HepG2 (cell line): ENCODE results near the gene CCNF. TPM values are rescaled to one million over a fixed set of nuclear protein-coding genes. Genes with fewer than 3 reads are reported as not detected.

Experiments used
- ATAC-seq: fragments of 200-7000 bp; cut with Tn5 transposase; 3 replicates; pipeline ENCODE4 v1.9.1; 2020; ENCODE audit warnings: mild to moderate bottlenecking, moderate library complexity
- Bru-seq: library from RNA; stranded (reverse); fragments of 400-500 nt; gene quantifications from one replicate; lab custom pipeline; 2021; lab: Mats Ljungman, UMichigan
- BruChase-seq, 2 experiments: library from RNA; stranded (reverse); fragments of 400-500 nt; gene quantifications; one replicate each; lab custom pipeline; 2021; lab: Mats Ljungman, UMichigan
- BruUV-seq: library from RNA; stranded (reverse); fragments of 400-500 nt; replicated peaks from 2 replicates; lab custom pipeline; 2021; lab: Mats Ljungman, UMichigan
- CTCF ChIA-PET: fragments of 300-600 bp; formaldehyde crosslinking; extraction: SDS; loops from one replicate; lab custom pipeline; 2021; ENCODE audit warnings: low total read pairs, inconsistent platforms, low intra/inter-chr PET ratio; lab: Yijun Ruan, JAX
- POLR2A ChIA-PET: fragments of 350-600 bp; sonication (Branson Sonifier 250); formaldehyde crosslinking; loops from one replicate; lab custom pipeline; 2020; ENCODE audit warnings: antibody characterized with exemption, inconsistent platforms; lab: Yijun Ruan, JAX
- DNase-seq: peaks from one replicate; pipeline ENCODE4 v3.0.0-alpha.2; 2015; ENCODE audit warnings: low spot score
- FAIRE-seq: peaks from 3 replicates; lab custom pipeline; 2011; peaks lifted over from hg19 to GRCh38; lab: Jason Lieb, UNC
- H2AFZ ChIP-seq: one replicate; pipeline ENCODE4 v1.6.1; 2011; ENCODE audit warnings: low read length, inconsistent platforms
- H3K27ac ChIP-seq: fragments of 300-600 bp; 3 replicates; pipeline ENCODE4 v1.8.0; 2011; ENCODE audit warnings: mixed run types, mild to moderate bottlenecking, mixed read lengths, low read length, inconsistent platforms; ENCODE audit not compliant: insufficient read depth; ENCODE audit errors: extremely low read length
- H3K27me3 ChIP-seq, 2 experiments: fragments of 200-600 bp in 1 of 2; 2 replicates in 1 of 2; 3 replicates in 1 of 2; pipeline versions ENCODE4 v1.6.0 to v1.8.0; 2011; ENCODE audit warnings: low read length in 2 of 2, mild to moderate bottlenecking in 2 of 2, moderate library complexity in 2 of 2, inconsistent platforms in 1 of 2; ENCODE audit not compliant: insufficient read depth in 2 of 2, control insufficient read depth in 1 of 2
- H3K36me3 ChIP-seq, 2 experiments: fragments of 200-600 bp in 1 of 2; replicated peaks in 1 of 2; 2 replicates in 1 of 2; 3 replicates in 1 of 2; pipeline versions ENCODE4 v1.5.1 to v1.8.0; 2011; ENCODE audit warnings: low read length in 2 of 2, inconsistent platforms in 1 of 2; ENCODE audit not compliant: insufficient read depth in 2 of 2, control insufficient read depth in 1 of 2
- H3K4me1 ChIP-seq: 2 replicates; pipeline ENCODE4 v1.5.1; 2012; ENCODE audit warnings: low read length, inconsistent platforms; ENCODE audit not compliant: insufficient read depth
- H3K4me2 ChIP-seq: 2 replicates; pipeline ENCODE4 v1.6.0; 2011; ENCODE audit warnings: low read depth, low read length, inconsistent platforms
- H3K4me3 ChIP-seq, 3 experiments: fragments of 200-600 bp in 1 of 3; sonication (generic), shearing (Covaris generic) in 1 of 3; replicated peaks in 1 of 3; 2 replicates each; pipeline ENCODE4 v1.5.1; 2011 to 2016; ENCODE audit warnings: low read length in 3 of 3, inconsistent platforms in 2 of 3, low read depth in 2 of 3, mild to moderate bottlenecking in 2 of 3, control low read depth in 1 of 3, mixed read lengths in 1 of 3; ENCODE audit not compliant: insufficient read depth in 1 of 3
- H3K79me2 ChIP-seq: one replicate; pipeline ENCODE4 v1.6.1; 2011; ENCODE audit warnings: low read length, inconsistent platforms; ENCODE audit not compliant: insufficient read depth
- H3K9ac ChIP-seq: 2 replicates; pipeline ENCODE4 v1.6.0; 2011; ENCODE audit warnings: mild to moderate bottlenecking, low read depth, low read length, inconsistent platforms; ENCODE audit not compliant: insufficient read depth
- H3K9me3 ChIP-seq: 2 replicates; pipeline ENCODE4 v1.5.1; 2012; ENCODE audit warnings: mild to moderate bottlenecking, low read length
- H4K20me1 ChIP-seq: 2 replicates; pipeline ENCODE4 v1.6.0; 2011; ENCODE audit warnings: inconsistent platforms, mild to moderate bottlenecking, low read length, moderate library complexity; ENCODE audit not compliant: insufficient read depth
- ARID4A ChIP-seq: sonication (generic); formaldehyde crosslinking; IDR thresholded peaks from 2 replicates; pipeline ENCODE4 v1.5.0; 2020; ENCODE audit warnings: mild to moderate bottlenecking, missing genetic modification reagents, borderline replicate concordance
- ASH2L ChIP-seq: fragments of 300-600, 200-600 bp; sonication (generic); IDR thresholded peaks from 2 replicates; pipeline ENCODE4 v1.7.0; 2017; ENCODE audit warnings: low read depth, mild to moderate bottlenecking, moderate library complexity, mixed read lengths, low read length; ENCODE audit not compliant: insufficient read length
- ATF7-NPFF ChIP-seq: sonication (generic); formaldehyde crosslinking; IDR thresholded peaks from 2 replicates; pipeline ENCODE4 v1.8.1; 2023; ENCODE audit warnings: mild to moderate bottlenecking, low read depth, missing genetic modification reagents, moderate library complexity
- GTF2F1 ChIP-seq: fragments of 150-350 bp; IDR thresholded peaks from 2 replicates; pipeline ENCODE4 v1.6.1; 2014; ENCODE audit warnings: low read length
- HNRNPUL1 ChIP-seq: fragments of 200-400 bp; formaldehyde crosslinking; IDR thresholded peaks from 2 replicates; pipeline ENCODE4 v1.6.1; 2017; ENCODE audit warnings: low read depth, mild to moderate bottlenecking, low read length, moderate library complexity
- PCBP2 ChIP-seq: fragments of 200-400 bp; formaldehyde crosslinking; optimal IDR thresholded peaks from 2 replicates; pipeline ENCODE3; 2018; ENCODE audit warnings: low read length, low read depth; ENCODE audit not compliant: poor library complexity, severe bottlenecking
- STAT5B ChIP-seq: sonication (generic); formaldehyde crosslinking; IDR thresholded peaks from 2 replicates; pipeline ENCODE4 v1.4.0; 2020; ENCODE audit warnings: missing genetic modification reagents
- TARDBP ChIP-seq: sonication (generic); formaldehyde crosslinking; IDR thresholded peaks from 2 replicates; pipeline ENCODE4 v1.8.0; 2022; ENCODE audit warnings: mild to moderate bottlenecking, missing genetic modification reagents
- ZBTB7B ChIP-seq: sonication (generic); formaldehyde crosslinking; IDR thresholded peaks from 2 replicates; pipeline ENCODE4 v1.4.0; 2020; ENCODE audit warnings: missing genetic modification reagents
- ZFP90 ChIP-seq: sonication (generic); formaldehyde crosslinking; IDR thresholded peaks from 2 replicates; pipeline ENCODE4 v1.8.0; 2022; ENCODE audit warnings: missing genetic modification reagents, mild to moderate bottlenecking, inconsistent platforms, borderline replicate concordance
- ZMYM2 ChIP-seq: sonication (generic); formaldehyde crosslinking; IDR thresholded peaks from 2 replicates; pipeline ENCODE4 v1.8.0; 2022; ENCODE audit warnings: mild to moderate bottlenecking, missing genetic modification reagents
- ZNF256 ChIP-seq: sonication (generic); formaldehyde crosslinking; conservative IDR thresholded peaks from 2 replicates; pipeline ENCODE4 v1.4.0; 2020; ENCODE audit warnings: missing genetic modification reagents
- ZNF773 ChIP-seq: sonication (generic); formaldehyde crosslinking; IDR thresholded peaks from 2 replicates; pipeline ENCODE4 v1.4.0; 2020; ENCODE audit warnings: missing genetic modification reagents, borderline replicate concordance
- WGBS: methylation state at CpG from one replicate; pipeline ENCODE4 v1.1.6; 2017; ENCODE audit warnings: low lambda C conversion rate; 5-methylcytosine and 5-hydroxymethylcytosine counted together
- in situ Hi-C: cut with HindIII; loops from 2 replicates; pipeline ENCODE4 v1.10.0; 2017; ENCODE audit warnings: low pct_unique_long_range_greater_than_20kb; ENCODE audit not compliant: extremely low pct_ligation_motif_present
- intact Hi-C: fragments of 100-400 bp; cut with micrococcal nuclease; formaldehyde crosslinking; loops from one replicate; pipeline ENCODE4 v1.10.0; 2022; ENCODE audit not compliant: unreplicated experiment
- long read RNA-seq, 2 experiments: library from RNA in 1 of 2; library from polyadenylated mRNA in 1 of 2; stranded (forward) in 1 of 2; unstranded in 1 of 2; transcript quantifications; one replicate each; pipeline ENCODE4 v2.0.0, GENCODE V29; 2019 to 2022
- polyA minus RNA-seq, 3 experiments: library from RNA; depleted of rRNA, polyadenylated mRNA; stranded (reverse); fragments of >200 nt; gene quantifications; 2 replicates each; pipeline ENCODE4 v1.2.3, GENCODE V29; 2011; ENCODE audit warnings: low replicate concordance in 1 of 3
- polyA plus RNA-seq, 8 experiments: library from polyadenylated mRNA; depleted of rRNA in 3 of 8; stranded (reverse) in 7 of 8; unstranded in 1 of 8; fragments of >200 nt; fragmentation: Illumina TruSeq in 4 of 8; extraction: Trizol in 4 of 8; gene quantifications; 2 replicates each; pipeline versions ENCODE4 v1.2.1 to v1.2.3, GENCODE V29; 2011 to 2016; ENCODE audit warnings: low read depth in 4 of 8, missing spikeins in 1 of 8, mixed read lengths in 1 of 8; ENCODE audit not compliant: insufficient read depth in 1 of 8
- total RNA-seq, 5 experiments: library from RNA; depleted of rRNA; stranded (reverse); fragments of >200 nt; fragmentation: Illumina TruSeq; extraction: Trizol; gene quantifications; 2 replicates each; pipeline ENCODE4 v1.2.3, GENCODE V29; 2016; ENCODE audit warnings: low read depth in 1 of 5

The CCNF gene
- total RNA-seq (2016; rRNA removed; fragmentation: Illumina TruSeq; extraction: Trizol): 13.7 and 22.8 TPM in 2 replicates
- total RNA-seq (2016; cell fraction: cytosol; rRNA removed; fragmentation: Illumina TruSeq; extraction: Trizol; ENCODE audit: low read depth): 3.9 and 4.1 TPM in 2 replicates
- 12.7 and 23.2 TPM in 2 replicates for total RNA-seq (2016; cell fraction: insoluble cytoplasmic fraction; rRNA removed; fragmentation: Illumina TruSeq; extraction: Trizol)
- 10.8 and 12.0 TPM in 2 replicates for total RNA-seq (2016; cell fraction: membrane; rRNA removed; fragmentation: Illumina TruSeq; extraction: Trizol)
- total RNA-seq (2016; cell fraction: nucleus; rRNA removed; fragmentation: Illumina TruSeq; extraction: Trizol): 15.7 and 16.3 TPM in 2 replicates
- polyA plus RNA-seq (2011; rRNA removed): 5.0 and 6.4 TPM in 2 replicates
- polyA plus RNA-seq (2011; cell fraction: cytosol; rRNA removed): 3.7 and 6.4 TPM in 2 replicates
- 11.8 and 19.6 TPM in 2 replicates for polyA plus RNA-seq (2011; cell fraction: nucleus; rRNA removed)
- polyA plus RNA-seq (2012): 5.1 and 7.4 TPM in 2 replicates
- 1.5 and 1.6 TPM in 2 replicates for polyA plus RNA-seq (2016; cell fraction: cytosol; fragmentation: Illumina TruSeq; extraction: Trizol; ENCODE audit: low read depth)
- 7.3 and 10.7 TPM in 2 replicates for polyA plus RNA-seq (2016; cell fraction: insoluble cytoplasmic fraction; fragmentation: Illumina TruSeq; extraction: Trizol; ENCODE audit: low read depth)
- polyA plus RNA-seq (2016; cell fraction: membrane; fragmentation: Illumina TruSeq; extraction: Trizol; ENCODE audit: low read depth): 4.0 and 4.9 TPM in 2 replicates
- 28.4 and 30.0 TPM in 2 replicates for polyA plus RNA-seq (2016; cell fraction: nucleus; fragmentation: Illumina TruSeq; extraction: Trizol; ENCODE audit: insufficient read depth, low read depth)
- 36.8 and 74.8 TPM in 2 replicates for polyA minus RNA-seq (2011; rRNA and poly(A)+ RNA removed; ENCODE audit: low replicate concordance)
- polyA minus RNA-seq (2011; cell fraction: cytosol; rRNA and poly(A)+ RNA removed): 10.9 and 18.1 TPM in 2 replicates
- 13.1 and 14.7 TPM in 2 replicates for polyA minus RNA-seq (2011; cell fraction: nucleus; rRNA and poly(A)+ RNA removed)
- Bru-seq, nascent RNA: percentile 48 among the genes with signal in this experiment
- BruChase-seq, experiment 1, labeled RNA remaining after a 6-hour chase: percentile 65 among the genes with signal in this experiment
- BruChase-seq, experiment 2, labeled RNA remaining after a 2-hour chase: percentile 60 among the genes with signal in this experiment
- long read RNA-seq, experiment 1, full-length matches to known transcripts: 12 of 22 reads
- long read RNA-seq, experiment 1, partial matches to known transcripts: 2 of 22 reads
- long read RNA-seq, experiment 1, other reads (novel, unspliced or antisense): 8 of 22 reads
- long read RNA-seq, experiment 2, full-length matches to known transcripts: 5 of 23 reads
- long read RNA-seq, experiment 2, partial matches to known transcripts: 2 of 23 reads
- long read RNA-seq, experiment 2, other reads (novel, unspliced or antisense): 16 of 23 reads

- H3K4me3 ChIP-seq: peak within 1 kb of the TSS; percentile 82 to 87 (median 87)
- in situ Hi-C loops: loop anchor here (5.0 kb wide), 1 partner anchor 73 kb away; no protein-coding TSS in a partner anchor
- H3K9ac ChIP-seq: peak within 1 kb of the TSS; percentile 84
- H3K79me2 ChIP-seq: peaks cover 15% of the 10 kb centered on the region
- H4K20me1 ChIP-seq: no peaks in the 10 kb centered on the region
- FAIRE-seq (peak; percentile 67), ATAC-seq (peak; percentile 88), DNase-seq (peak; percentile 85)
- H3K9me3 ChIP-seq: no peaks in the 10 kb centered on the region
- no TSS peak for BruUV-seq
- peaks cover 9 to 21% of the 10 kb centered on the region in 2 experiments for H3K36me3 ChIP-seq
- WGBS: 0% methylated on average over 3 of the region's 103 CpGs
- CTCF ChIA-PET: interaction anchor here (1.9 to 3.1 kb wide), 2 partner anchors 72 to 88 kb away, joined by 9 to 11 read pairs; partner anchors contain the start of gene ABCA3
- peak within 1 kb of the TSS; percentile 36 for H3K27ac ChIP-seq
- intact Hi-C loops: loop anchor here (5.0 kb wide), 1 partner anchor 87 kb away; the partner anchor contains the start of gene ABCA3
- peak within 1 kb of the TSS; percentile 97 for H3K4me2 ChIP-seq
- H3K27me3 ChIP-seq: peaks cover 10 to 28% of the 10 kb centered on the region in 2 experiments
- POLR2A ChIA-PET: no interaction called here
- no peak within 1 kb of the TSS for H2AFZ ChIP-seq
- H3K4me1 ChIP-seq: peaks cover 28% of the 10 kb centered on the region
- TF ChIP-seq STAT5B (no peak), ASH2L (peak; percentile 64), ATF7-NPFF (peak; percentile 54; the same call in 1 of the 2 replicates), HNRNPUL1 (no peak), ZBTB7B (CRISPR knock-in tag) (peak; percentile 41; the same call in 1 of the 2 replicates), ZFP90 (CRISPR knock-in tag) (0 out of 2 replicates have a peak, but pooled peaks have one; percentile 68), ARID4A (CRISPR knock-in tag) (peak; percentile 60), ZNF773 (peak; percentile 74; the same call in 1 of the 2 replicates), PCBP2 (no peak), ZNF256 (CRISPR knock-in tag) (peak; percentile 88; the same call in 1 of the 2 replicates), GTF2F1 (no peak), ZMYM2 (CRISPR knock-in tag) (0 out of 2 replicates have a peak, but pooled peaks have one; percentile 43), TARDBP (CRISPR knock-in tag) (no peak)
These were observed at the start of gene CCNF for GRCh38 chr16:2429034-2429770. Gene CCNF, plus strand, starts transcription at chr16:2429447. Its CDS starts 35 bp downstream, at chr16:2429482.
